Mucosa of descending colon (tissue), 3 donors: ENCODE measurements around the gene OSER1. TPM values are rescaled to one million over a fixed set of nuclear protein-coding genes. Genes with fewer than 3 reads are reported as not detected.

Source experiments
- ATAC-seq: fragments of 200-7000 bp; cut with Tn5 transposase; one replicate; pipeline ENCODE4 v1.9.1; 2020; ENCODE audit warnings: mild to moderate bottlenecking, moderate library complexity
- DNase-seq, 3 donors: peaks; one replicate each; pipeline ENCODE4 v3.0.0-alpha.2; 2020
- H3K36me3 ChIP-seq: fragments of 200-600 bp; one replicate; pipeline ENCODE4 v1.8.0; 2021; ENCODE audit warnings: low read depth, mild to moderate bottlenecking
- H3K4me1 ChIP-seq: fragments of 200-600 bp; one replicate; pipeline ENCODE4 v1.8.0; 2021; ENCODE audit warnings: low read depth, mild to moderate bottlenecking
- H3K4me3 ChIP-seq: fragments of 200-600 bp; one replicate; pipeline ENCODE4 v1.8.0; 2021; ENCODE audit warnings: mild to moderate bottlenecking
- H3K9me3 ChIP-seq: fragments of 200-600 bp; one replicate; pipeline ENCODE4 v1.8.0; 2021; ENCODE audit warnings: mild to moderate bottlenecking
- intact Hi-C, 2 donors: fragments of 100-400 bp; cut with DNase I in 1 of 2; cut with micrococcal nuclease in 1 of 2; formaldehyde crosslinking; loops; one replicate each; pipeline versions ENCODE4 v1.11.0 to v1.11.1; 2022; cut with DNase I, micrococcal nuclease
- total RNA-seq, 3 donors: library from RNA; stranded (reverse); fragmentation: NEBNext Ultra II Directional in 2 of 3; extraction: Animal tissue kit (Norgen Biotek cat#: 25700) in 2 of 3; gene quantifications; one replicate each; pipeline versions ENCODE4 v1.2.1 to v1.2.4, GENCODE V29; 2021 to 2023
- TF ChIP-seq, protein P1 (sequence below): fragments of 200-600 bp; IDR thresholded peaks from one replicate; pipeline ENCODE4 v1.8.0; 2022; ENCODE audit warnings: antibody characterized with exemption, mild to moderate bottlenecking
- donor health status: DM: no; HTN: no; CAD: no; lungs with moderate emphysema.
- donor health status: DM: no; HTN: no; CAD: no.
- donor health status: DM: no; HTN: yes; CAD: no.

OSER1 gene
- total RNA-seq, 3 donors from 2014 or later: 32.1 to 40.1 (median 32.5) TPM

DNA sequence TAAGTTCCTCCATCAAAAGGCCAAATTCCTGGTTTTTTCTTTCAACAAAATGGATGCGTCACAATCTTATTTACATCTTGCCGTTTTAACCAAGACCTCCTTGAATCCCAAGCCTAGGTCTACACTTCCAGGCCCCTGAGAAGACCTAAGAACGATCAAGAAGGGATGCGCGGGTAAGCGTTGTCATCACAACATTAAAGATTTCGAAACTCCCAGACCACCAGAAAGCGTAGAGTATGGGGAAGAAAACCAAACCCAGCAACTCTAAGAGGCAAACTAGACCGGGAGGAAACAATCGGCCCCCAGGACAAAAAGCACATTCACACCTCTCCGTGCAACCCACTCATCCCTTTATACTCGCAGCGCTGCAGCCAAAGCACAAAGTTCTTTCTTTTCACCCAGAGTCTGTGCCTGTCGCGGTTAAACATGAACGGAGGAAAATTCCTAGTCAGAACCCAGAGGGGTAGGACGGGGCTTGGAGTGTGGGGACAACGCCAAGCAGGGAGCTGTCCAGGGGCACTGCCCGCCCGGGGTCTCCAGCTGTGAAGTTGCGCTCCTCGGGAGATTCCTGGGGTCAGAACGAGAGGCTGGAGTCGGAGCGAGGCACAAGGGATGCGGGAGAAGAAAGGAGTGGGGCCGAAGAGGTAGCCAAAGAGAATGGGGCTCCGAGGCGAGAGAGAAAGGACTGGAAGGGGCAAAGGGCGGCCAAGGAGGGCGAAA is 725 bp downstream of the OSER1 start:
- Histone ChIP-seq H3K36me3 (no peaks in the 10 kb centered on the region), H3K4me3 (peak overlapping the region; percentile 82), H3K9me3 (no peaks in the 10 kb centered on the region), H3K4me1 (peaks cover 40% of the 10 kb centered on the region)
- ATAC-seq (peak; percentile 2), DNase-seq (peak in 1 of 3 donors; percentile 57)
- intact Hi-C loops: loop anchor here in 1 of 2 donors (10.0 kb wide), 1 partner anchor 265 kb away; the partner anchor contains the start of gene TTPAL
- TF ChIP-seq, protein P1, sequence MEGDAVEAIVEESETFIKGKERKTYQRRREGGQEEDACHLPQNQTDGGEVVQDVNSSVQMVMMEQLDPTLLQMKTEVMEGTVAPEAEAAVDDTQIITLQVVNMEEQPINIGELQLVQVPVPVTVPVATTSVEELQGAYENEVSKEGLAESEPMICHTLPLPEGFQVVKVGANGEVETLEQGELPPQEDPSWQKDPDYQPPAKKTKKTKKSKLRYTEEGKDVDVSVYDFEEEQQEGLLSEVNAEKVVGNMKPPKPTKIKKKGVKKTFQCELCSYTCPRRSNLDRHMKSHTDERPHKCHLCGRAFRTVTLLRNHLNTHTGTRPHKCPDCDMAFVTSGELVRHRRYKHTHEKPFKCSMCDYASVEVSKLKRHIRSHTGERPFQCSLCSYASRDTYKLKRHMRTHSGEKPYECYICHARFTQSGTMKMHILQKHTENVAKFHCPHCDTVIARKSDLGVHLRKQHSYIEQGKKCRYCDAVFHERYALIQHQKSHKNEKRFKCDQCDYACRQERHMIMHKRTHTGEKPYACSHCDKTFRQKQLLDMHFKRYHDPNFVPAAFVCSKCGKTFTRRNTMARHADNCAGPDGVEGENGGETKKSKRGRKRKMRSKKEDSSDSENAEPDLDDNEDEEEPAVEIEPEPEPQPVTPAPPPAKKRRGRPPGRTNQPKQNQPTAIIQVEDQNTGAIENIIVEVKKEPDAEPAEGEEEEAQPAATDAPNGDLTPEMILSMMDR: no peak

DNA sequence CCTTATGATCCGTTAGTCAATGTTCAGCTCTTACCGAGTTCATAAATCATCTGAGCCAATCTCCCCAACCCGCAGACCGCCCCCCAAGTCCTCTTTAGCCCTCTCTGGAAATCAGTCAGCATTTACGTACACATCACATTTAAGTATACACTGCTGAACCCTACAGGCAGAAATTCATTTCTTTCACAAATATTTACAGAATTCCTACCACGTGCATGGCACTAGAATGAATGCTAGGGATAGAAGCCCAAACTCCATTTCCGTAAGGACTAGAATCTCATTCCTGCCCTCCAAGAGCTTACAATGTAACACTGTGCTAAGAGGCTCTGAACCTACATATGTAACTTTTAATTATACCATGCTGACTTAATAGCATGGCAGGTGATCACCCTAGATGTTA is 1.8 kb downstream of the OSER1 start:
- TF ChIP-seq, protein P1: no peak
- Histone ChIP-seq H3K9me3 (no peaks in the 10 kb centered on the region), H3K4me1 (peaks cover 46% of the 10 kb centered on the region), H3K4me3 (no peak overlapping the region), H3K36me3 (no peaks in the 10 kb centered on the region)
- no peak for DNase-seq
- intact Hi-C loops: no loop called here
- no peak for ATAC-seq

DNA sequence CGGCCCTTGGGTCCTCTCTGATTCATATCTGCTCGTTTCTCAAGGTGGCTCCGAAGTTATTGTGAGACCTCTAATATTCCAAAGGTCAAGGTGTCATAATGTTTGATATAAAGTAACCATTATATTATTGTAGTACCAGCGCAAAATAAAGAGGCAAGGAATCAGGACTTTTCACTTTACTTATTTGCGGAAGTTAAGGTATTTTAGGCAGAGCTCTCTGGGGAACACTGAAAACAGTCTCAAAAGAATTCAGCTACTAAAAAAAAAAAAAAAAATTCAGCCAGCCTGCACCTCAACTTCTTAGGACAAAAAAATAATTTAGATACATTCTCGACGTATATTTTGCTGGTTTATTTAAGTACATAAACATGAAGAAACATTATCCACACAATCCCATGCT is 2.4 kb downstream of the OSER1 start:
- DNase-seq (no peak), ATAC-seq (no peak)
- Histone ChIP-seq H3K4me1 (peaks cover 46% of the 10 kb centered on the region), H3K36me3 (no peaks in the 10 kb centered on the region), H3K9me3 (no peaks in the 10 kb centered on the region), H3K4me3 (no peak overlapping the region)
- intact Hi-C loops: no loop called here
- TF ChIP-seq, protein P1: no peak

DNA sequence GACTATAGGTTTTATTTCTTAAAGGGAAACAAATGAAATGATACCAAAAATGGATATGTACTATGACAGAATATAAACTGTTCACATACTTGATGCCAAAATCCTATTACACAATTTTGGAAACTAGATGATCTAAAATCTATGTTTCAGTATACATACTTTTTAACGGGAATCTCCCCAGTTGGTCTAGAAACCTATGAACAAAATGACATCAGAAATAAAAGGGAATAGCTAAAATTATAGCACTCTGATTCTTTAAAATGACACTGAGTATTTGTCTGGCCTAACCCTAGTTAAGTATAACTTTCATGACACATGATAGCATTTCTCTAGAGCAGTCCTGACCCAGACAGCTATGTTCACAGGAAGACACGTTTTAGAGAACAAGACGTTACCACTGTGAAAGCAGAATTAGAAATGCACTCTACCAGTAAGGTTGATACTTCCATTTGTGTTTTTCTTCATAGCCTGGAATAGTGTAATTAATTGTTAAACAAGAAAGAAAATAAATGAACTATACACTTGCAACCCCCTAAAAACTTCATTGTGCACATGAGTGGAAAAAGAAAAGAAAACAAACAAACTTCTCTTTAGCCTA is 3.3 kb downstream of the OSER1 start:
- no peak for ATAC-seq
- Histone ChIP-seq H3K4me3 (no peak overlapping the region), H3K4me1 (peaks cover 44% of the 10 kb centered on the region), H3K9me3 (no peaks in the 10 kb centered on the region), H3K36me3 (no peaks in the 10 kb centered on the region)
- TF ChIP-seq, protein P1: no peak
- no peak for DNase-seq
- intact Hi-C loops: no loop called here

DNA sequence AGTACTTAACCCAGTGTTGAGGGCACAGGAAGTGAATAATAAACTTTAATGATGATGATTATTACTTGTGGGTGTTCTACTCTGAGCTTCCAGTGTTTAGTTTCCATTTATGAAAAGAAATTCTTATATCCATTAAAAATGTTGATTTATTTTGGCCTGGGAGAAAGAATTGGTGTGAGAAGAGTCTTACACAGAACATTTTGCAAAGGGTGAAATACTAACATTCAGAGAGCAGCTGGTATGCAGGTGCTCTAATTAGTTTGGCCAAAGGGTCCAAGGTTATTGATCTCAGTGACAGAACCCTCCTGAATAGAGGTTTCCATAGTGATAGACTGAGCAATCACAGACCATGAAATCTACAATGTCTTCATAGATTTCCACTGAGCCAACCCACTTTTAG is 4.4 kb downstream of the OSER1 start:
- intact Hi-C loops: no loop called here
- TF ChIP-seq, protein P1: no peak
- H3K4me1 ChIP-seq: peaks cover 33% of the 10 kb centered on the region
- no peaks in the 10 kb centered on the region for H3K9me3 ChIP-seq
- peaks cover 3% of the 10 kb centered on the region for H3K36me3 ChIP-seq
- ATAC-seq (no peak), DNase-seq (no peak)
- no peak overlapping the region for H3K4me3 ChIP-seq
